Measurements from ENCODE around the gene ZNF576.
"Not testable (repeated sequence)": the region's sequence is repeated elsewhere in the genome, so short reads cannot be mapped to it uniquely, and the experiment has no call there.

ZNF576 gene

GRCh38 chr19:43595999-43596841, at the start of gene ZNF576, which contains the start of gene IRGQ:
Gene ZNF576 (plus strand): TSS chr19:43596595. CDS start chr19:43597109, 514 bp downstream.
Gene IRGQ (minus strand): TSS chr19:43596134. CDS start chr19:43595338, 796 bp downstream.
- peak; percentile 100 for DNase-seq (ENCODE audit: low read depth)
- peak within 1 kb of the TSS; percentile 94 for H3K4me3 ChIP-seq (replicated peaks; ENCODE audit: low read depth, low read length)
- TF ChIP-seq, protein P1, sequence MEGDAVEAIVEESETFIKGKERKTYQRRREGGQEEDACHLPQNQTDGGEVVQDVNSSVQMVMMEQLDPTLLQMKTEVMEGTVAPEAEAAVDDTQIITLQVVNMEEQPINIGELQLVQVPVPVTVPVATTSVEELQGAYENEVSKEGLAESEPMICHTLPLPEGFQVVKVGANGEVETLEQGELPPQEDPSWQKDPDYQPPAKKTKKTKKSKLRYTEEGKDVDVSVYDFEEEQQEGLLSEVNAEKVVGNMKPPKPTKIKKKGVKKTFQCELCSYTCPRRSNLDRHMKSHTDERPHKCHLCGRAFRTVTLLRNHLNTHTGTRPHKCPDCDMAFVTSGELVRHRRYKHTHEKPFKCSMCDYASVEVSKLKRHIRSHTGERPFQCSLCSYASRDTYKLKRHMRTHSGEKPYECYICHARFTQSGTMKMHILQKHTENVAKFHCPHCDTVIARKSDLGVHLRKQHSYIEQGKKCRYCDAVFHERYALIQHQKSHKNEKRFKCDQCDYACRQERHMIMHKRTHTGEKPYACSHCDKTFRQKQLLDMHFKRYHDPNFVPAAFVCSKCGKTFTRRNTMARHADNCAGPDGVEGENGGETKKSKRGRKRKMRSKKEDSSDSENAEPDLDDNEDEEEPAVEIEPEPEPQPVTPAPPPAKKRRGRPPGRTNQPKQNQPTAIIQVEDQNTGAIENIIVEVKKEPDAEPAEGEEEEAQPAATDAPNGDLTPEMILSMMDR (IDR thresholded peaks at IDR 0.05; ENCODE audit: low read length, missing control alignments): no peak

- DNase-seq (ENCODE audit: low read depth): not testable (repeated sequence)
Measured at GRCh38 chr19:43547926-43548325, 48.5 kb upstream of the ZNF576 start.

GRCh38 chr19:43548706-43549105, 47.7 kb upstream of the ZNF576 start:
- DNase-seq (ENCODE audit: low read depth): no peak
- H3K4me3 ChIP-seq (replicated peaks; ENCODE audit: low read depth, low read length): no peak overlapping the region
- TF ChIP-seq, protein P1 (IDR thresholded peaks at IDR 0.05; ENCODE audit: low read length, missing control alignments): no peak

More at GRCh38 chr19:43547926-43548325, 48.5 kb upstream of the ZNF576 start:
- not testable (repeated sequence) for H3K4me3 ChIP-seq (replicated peaks; ENCODE audit: low read depth, low read length)

- H3K4me3 ChIP-seq (replicated peaks; ENCODE audit: low read depth, low read length): no peak overlapping the region
- TF ChIP-seq, protein P1 (IDR thresholded peaks at IDR 0.05; ENCODE audit: low read length, missing control alignments): no peak
- no peak for DNase-seq (ENCODE audit: low read depth)
Measured at GRCh38 chr19:43551399-43552197, 44.8 kb upstream of the ZNF576 start.

DNA sequence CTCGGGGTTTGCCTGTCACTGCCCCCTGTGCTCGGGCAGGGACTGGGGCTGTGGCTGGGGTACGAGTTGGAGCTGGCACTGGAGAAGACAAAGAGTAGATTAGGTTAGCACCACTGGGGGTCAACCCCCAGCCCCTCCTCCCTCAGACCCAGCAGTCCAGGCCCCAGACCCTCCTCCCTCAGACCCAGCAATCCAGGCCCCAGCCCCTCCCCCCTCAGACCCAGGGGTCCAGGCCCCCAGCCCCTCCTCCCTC, 44.3 kb upstream of the ZNF576 start:
- no peak overlapping the region for H3K4me3 ChIP-seq (replicated peaks; ENCODE audit: low read depth, low read length)
- DNase-seq (ENCODE audit: low read depth): no peak
- TF ChIP-seq, protein P1 (IDR thresholded peaks at IDR 0.05; ENCODE audit: low read length, missing control alignments): no peak

- DNase-seq (ENCODE audit: low read depth): no peak
- H3K4me3 ChIP-seq (replicated peaks; ENCODE audit: low read depth, low read length): no peak overlapping the region
- TF ChIP-seq, protein P1 (IDR thresholded peaks at IDR 0.05; ENCODE audit: low read length, missing control alignments): no peak
Measured at GRCh38 chr19:43552616-43553015, 43.8 kb upstream of the ZNF576 start.

DNA sequence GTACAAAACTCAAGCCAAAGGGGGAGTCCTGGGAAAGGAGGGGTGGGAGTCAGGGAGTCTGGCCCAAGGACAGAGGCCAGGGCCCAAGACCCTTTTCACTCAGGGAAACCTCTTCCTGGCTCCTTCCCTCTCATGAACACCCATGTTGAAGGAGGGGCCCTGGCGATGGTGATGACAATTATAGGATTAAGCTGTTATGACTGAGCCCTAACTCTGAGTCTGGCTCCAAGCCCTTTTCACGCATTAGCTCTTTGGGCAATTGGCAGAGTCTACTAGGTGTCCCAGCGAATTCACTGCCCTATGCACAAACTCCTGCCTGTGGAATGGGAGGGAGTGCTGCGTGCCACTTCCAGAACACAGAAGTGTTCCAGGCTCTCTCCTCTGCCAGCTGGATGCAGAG, 42.7 kb upstream of the ZNF576 start:
- no peak for DNase-seq (ENCODE audit: low read depth)
- TF ChIP-seq, protein P1 (IDR thresholded peaks at IDR 0.05; ENCODE audit: low read length, missing control alignments): no peak
- H3K4me3 ChIP-seq (replicated peaks; ENCODE audit: low read depth, low read length): no peak overlapping the region
